Right lobe of liver (tissue), 6 donors: ENCODE results near the gene GPR18. TPM values are rescaled to one million over a fixed set of nuclear protein-coding genes. Genes with fewer than 3 reads are reported as not detected.

Source experiments
- ATAC-seq, 4 donors: fragments of 200-7000 bp; cut with Tn5 transposase; one replicate each; pipeline ENCODE4 v1.9.1; 2020; ENCODE audit warnings: mild to moderate bottlenecking in 4 of 4, moderate library complexity in 4 of 4
- DNase-seq, 3 donors: peaks; one replicate each; pipeline ENCODE4 v3.0.0-alpha.2; 2020
- H3K27ac ChIP-seq, 3 donors: fragments of 200-600 bp; one replicate each; pipeline ENCODE4 v1.8.0; 2022
- H3K27me3 ChIP-seq, 2 donors: fragments of 200-600 bp; one replicate each; pipeline ENCODE4 v1.8.0; 2022
- H3K36me3 ChIP-seq, 4 donors: fragments of 200-600 bp; sonication (generic) in 1 of 4; one replicate each; pipeline versions ENCODE4 v1.5.1 to v1.8.0; 2017 to 2022; ENCODE audit warnings: control low read depth in 1 of 4
- H3K4me1 ChIP-seq, 4 donors: fragments of 200-600 bp; sonication (generic) in 1 of 4; one replicate each; pipeline versions ENCODE4 v1.5.1 to v1.8.0; 2017 to 2022; ENCODE audit warnings: control low read depth in 1 of 4
- H3K4me3 ChIP-seq, 3 donors: fragments of 200-600 bp; one replicate each; pipeline ENCODE4 v1.8.0; 2022
- H3K9me3 ChIP-seq, 4 donors: fragments of 200-600 bp; sonication (generic) in 1 of 4; one replicate each; pipeline versions ENCODE4 v1.5.1 to v1.8.0; 2017 to 2022; ENCODE audit warnings: control low read depth in 1 of 4
- POLR2A ChIP-seq: fragments of 450-650 bp; IDR thresholded peaks from one replicate; pipeline ENCODE4 v1.6.1; 2017; ENCODE audit warnings: antibody characterized with exemption, mild to moderate bottlenecking
- WGBS: methylation state at CpG from one replicate; pipeline ENCODE4 v1.1.6; 2018; ENCODE audit warnings: low coverage, low lambda C conversion rate; ENCODE audit not compliant: insufficient coverage; ENCODE audit errors: missing lambda C conversion rate; 5-methylcytosine and 5-hydroxymethylcytosine counted together
- intact Hi-C, 2 donors: fragments of 100-400 bp; cut with DNase I; formaldehyde crosslinking; loops; one replicate each; pipeline versions ENCODE4 v1.11.2 to v1.14.1; 2022
- total RNA-seq, 6 experiments: library from RNA; depleted of rRNA in 2 of 6; stranded (reverse); fragments of >200 nt in 2 of 6; fragmentation: NEBNext Ultra II Directional in 3 of 6; extraction: Animal tissue kit (Norgen Biotek cat#: 25700) in 3 of 6; gene quantifications; one replicate each; pipeline versions ENCODE4 v1.1.0 to v1.2.4, GENCODE V29; 2016 to 2023
- TF ChIP-seq, protein P1 (sequence below), 4 donors: fragments of 200-600 bp in 3 of 4; fragments of 450-650 bp in 1 of 4; IDR thresholded peaks; one replicate each; pipeline versions ENCODE4 v1.5.1 to v1.8.0; 2016 to 2022; ENCODE audit warnings: antibody characterized with exemption in 4 of 4, mild to moderate bottlenecking in 2 of 4
- donor health status: DM: no; HTN: yes; CAD: no.
- donor health status: DM: no; HTN: no; CAD: no.
- donor health status: DM: no; HTN: no; CAD: no.
- donor health status: DM: no; HTN: yes; CAD: no.
- donor health status: DM: no; HTN: yes; CAD: no.

The GPR18 gene
- total RNA-seq, 6 experiments from 2014 or later = 0.13 to 0.17 TPM; not detected in 4

DNA sequence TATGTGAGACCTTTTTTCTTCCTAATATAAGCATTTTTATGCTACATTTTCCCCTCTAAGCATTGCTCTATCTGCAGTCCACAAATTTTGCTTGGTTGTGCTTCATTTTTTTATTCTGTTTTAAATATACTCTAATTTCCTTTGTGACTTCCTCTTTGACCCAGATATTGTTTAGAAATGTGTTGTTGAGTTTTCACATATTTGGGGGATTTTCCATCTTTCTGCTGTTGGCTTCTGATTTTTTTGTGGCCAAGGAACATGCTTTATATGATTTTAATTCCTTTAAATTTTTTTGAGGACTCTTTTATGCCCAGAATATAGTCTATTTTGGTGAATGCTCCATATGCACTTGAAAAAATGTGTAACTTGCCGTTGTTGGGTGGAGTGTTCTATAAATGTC is 34.6 kb downstream of the GPR18 start:
- no peak for DNase-seq
- no peak for TF ChIP-seq POLR2A
- TF ChIP-seq, protein P1, sequence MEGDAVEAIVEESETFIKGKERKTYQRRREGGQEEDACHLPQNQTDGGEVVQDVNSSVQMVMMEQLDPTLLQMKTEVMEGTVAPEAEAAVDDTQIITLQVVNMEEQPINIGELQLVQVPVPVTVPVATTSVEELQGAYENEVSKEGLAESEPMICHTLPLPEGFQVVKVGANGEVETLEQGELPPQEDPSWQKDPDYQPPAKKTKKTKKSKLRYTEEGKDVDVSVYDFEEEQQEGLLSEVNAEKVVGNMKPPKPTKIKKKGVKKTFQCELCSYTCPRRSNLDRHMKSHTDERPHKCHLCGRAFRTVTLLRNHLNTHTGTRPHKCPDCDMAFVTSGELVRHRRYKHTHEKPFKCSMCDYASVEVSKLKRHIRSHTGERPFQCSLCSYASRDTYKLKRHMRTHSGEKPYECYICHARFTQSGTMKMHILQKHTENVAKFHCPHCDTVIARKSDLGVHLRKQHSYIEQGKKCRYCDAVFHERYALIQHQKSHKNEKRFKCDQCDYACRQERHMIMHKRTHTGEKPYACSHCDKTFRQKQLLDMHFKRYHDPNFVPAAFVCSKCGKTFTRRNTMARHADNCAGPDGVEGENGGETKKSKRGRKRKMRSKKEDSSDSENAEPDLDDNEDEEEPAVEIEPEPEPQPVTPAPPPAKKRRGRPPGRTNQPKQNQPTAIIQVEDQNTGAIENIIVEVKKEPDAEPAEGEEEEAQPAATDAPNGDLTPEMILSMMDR (IDR thresholded peaks at IDR 0.05) = no peak
- peaks cover 0 to 17% (median 0%) of the 10 kb centered on the region in 4 donors for H3K4me1 ChIP-seq
- H3K4me3 ChIP-seq = no peak overlapping the region
- WGBS = 42% methylated on average over 1 of the region's 1 CpG
- H3K36me3 ChIP-seq = no peaks in the 10 kb centered on the region
- intact Hi-C loops = no loop called here
- H3K27ac ChIP-seq = no peak overlapping the region
- H3K9me3 ChIP-seq = no peaks in the 10 kb centered on the region
- no peaks in the 10 kb centered on the region for H3K27me3 ChIP-seq
- no peak for ATAC-seq

DNA sequence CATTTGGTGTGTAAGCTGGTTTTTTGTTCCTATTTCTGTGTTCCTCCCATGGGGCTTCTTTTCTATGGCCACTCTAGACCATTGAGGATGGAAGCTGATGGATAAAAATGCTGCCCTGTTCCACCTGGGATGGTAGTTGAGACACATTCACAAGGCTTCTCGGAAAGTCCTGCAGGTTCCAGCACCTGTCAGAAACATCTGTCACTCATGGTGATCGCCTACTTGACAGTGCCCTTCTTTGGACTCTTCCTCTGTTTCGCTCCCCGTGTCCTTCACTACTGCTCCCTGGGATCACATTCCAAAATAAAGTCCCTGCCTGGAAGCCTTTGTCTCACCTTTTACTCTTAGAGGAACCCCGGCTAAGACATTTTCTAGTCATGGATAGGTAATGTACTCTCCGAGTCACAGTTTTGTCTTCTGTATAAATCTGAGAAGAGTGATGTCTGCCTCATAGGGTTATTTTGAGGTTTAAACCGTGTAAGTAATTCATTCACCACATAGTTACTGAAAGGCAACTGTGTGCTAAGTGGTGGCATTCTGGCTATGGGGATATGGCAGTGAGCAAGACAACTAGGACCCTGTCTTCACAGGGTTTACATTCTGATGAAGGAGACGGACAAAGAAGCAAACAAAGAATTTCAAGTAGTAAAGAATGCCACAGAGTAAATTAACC is 36.5 kb downstream of the GPR18 start:
- H3K4me3 ChIP-seq = no peak overlapping the region
- TF ChIP-seq, protein P1 (IDR thresholded peaks at IDR 0.05) = no peak
- TF ChIP-seq POLR2A = no peak
- H3K4me1 ChIP-seq = peaks cover 0 to 32% (median 4%) of the 10 kb centered on the region in 4 donors
- ATAC-seq (no peak), DNase-seq (no peak)
- intact Hi-C loops = no loop called here
- H3K9me3 ChIP-seq = no peaks in the 10 kb centered on the region
- H3K27ac ChIP-seq = no peak overlapping the region
- no peaks in the 10 kb centered on the region for H3K27me3 ChIP-seq
- 95% methylated on average over 8 of the region's 8 CpGs for WGBS
- H3K36me3 ChIP-seq = no peaks in the 10 kb centered on the region

DNA sequence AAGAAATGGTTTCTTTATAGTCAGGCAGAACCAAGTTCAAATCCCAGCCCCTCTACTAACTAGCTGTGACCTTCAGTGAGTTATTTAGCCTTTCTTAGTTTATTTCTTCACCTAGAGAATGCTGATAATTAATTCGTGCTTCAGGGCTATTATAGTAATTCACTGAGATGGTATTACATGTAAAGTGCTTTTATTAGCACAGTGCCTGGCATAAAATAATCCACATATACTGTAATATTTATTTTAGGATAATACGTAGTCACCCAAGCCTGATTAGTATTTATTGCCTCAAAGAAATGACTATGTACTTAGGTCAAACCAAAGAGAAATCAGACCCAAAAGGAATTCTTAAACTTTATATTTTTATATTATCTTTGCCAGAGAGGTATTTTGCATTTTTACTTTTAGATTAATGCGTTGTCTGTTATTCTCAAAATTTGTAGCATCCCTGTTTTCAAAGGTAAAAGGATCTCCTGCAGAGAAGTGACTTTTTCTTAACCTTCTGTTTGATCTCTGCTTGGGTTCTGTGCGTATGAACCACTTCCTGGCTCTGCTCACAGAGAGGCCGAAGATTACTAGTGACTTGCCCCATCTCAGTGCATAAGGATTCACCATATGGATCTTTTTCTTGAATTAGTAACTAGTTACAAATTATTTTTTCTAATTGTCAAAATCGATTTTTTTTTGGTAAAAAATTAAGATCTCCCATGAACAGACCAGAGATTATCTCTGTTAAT is 37.8 kb downstream of the GPR18 start:
- no peak for TF ChIP-seq POLR2A
- TF ChIP-seq, protein P1 (IDR thresholded peaks at IDR 0.05) = no peak
- Histone ChIP-seq H3K27ac (no peak overlapping the region), H3K4me1 (peaks cover 0 to 32% (median 4%) of the 10 kb centered on the region in 4 donors), H3K27me3 (no peaks in the 10 kb centered on the region), H3K4me3 (no peak overlapping the region), H3K9me3 (no peaks in the 10 kb centered on the region), H3K36me3 (no peaks in the 10 kb centered on the region)
- ATAC-seq (no peak), DNase-seq (no peak)
- intact Hi-C loops = no loop called here
- WGBS = 50% methylated on average over 6 of the region's 6 CpGs

DNA sequence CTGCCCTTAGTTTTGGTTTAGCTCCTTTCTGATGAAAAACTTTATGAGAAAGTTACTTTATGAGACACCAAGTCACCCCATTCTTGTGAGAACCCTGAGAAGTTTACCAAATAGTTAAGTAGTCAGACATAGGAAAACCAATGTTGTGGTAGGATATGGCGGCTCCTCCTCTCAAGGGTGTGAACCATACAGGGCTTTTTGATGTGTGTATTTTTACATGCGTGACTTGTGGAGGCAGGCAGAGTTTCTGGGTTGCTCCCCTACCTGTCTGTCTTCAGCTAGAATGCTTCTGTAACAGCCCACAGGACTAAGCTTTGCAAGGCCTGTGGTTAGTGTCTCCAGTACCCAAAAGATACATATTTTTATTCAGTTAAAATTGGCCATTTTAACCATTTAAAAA is 39.2 kb downstream of the GPR18 start:
- Histone ChIP-seq H3K27ac (peak overlapping the region in 1 of 3 donors; percentile 48), H3K9me3 (no peaks in the 10 kb centered on the region), H3K27me3 (no peaks in the 10 kb centered on the region), H3K36me3 (no peaks in the 10 kb centered on the region), H3K4me1 (peaks cover 0 to 32% (median 4%) of the 10 kb centered on the region in 4 donors), H3K4me3 (no peak overlapping the region)
- DNase-seq (no peak), ATAC-seq (peak in 3 of 4 donors; percentile 26 to 32 (median 29))
- no CpG with 5 or more reads among the region's 2 CpGs for WGBS
- no peak for TF ChIP-seq POLR2A
- TF ChIP-seq, protein P1 (IDR thresholded peaks at IDR 0.05) = no peak
- intact Hi-C loops = no loop called here
